C4-2B (cell line): ENCODE measurements around the gene PTPDC1.

Experiments
- ZFX ChIP-seq: fragments of 450-650 bp; IDR thresholded peaks from 2 replicates; pipeline ENCODE4 v1.6.1; 2017
- TF ChIP-seq, protein P1 (sequence below): fragments of 450-650 bp; conservative IDR thresholded peaks from 2 replicates; pipeline ENCODE4 v1.5.1; 2017; ENCODE audit warnings: mild to moderate bottlenecking

DNA sequence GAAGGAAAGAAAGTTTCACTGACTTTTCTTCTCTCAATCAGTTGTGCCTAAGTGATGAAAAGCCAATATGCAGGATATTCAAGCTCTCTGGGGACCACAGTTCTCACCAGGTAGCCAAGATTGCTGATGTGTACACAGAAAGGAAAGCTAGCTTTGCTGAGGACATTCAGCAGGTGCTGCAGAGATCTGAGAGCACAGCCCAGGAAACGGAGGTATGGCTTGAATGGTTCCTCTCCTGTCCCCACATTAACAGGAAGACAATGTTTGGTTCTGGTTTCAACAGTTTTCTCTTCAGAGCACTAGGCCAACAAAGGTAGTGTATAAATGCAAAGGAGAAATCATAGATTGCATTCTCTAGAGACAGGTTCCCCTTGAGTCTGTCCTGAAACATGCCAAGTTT, 69.6 kb downstream of the PTPDC1 start:
- TF ChIP-seq, protein P1, sequence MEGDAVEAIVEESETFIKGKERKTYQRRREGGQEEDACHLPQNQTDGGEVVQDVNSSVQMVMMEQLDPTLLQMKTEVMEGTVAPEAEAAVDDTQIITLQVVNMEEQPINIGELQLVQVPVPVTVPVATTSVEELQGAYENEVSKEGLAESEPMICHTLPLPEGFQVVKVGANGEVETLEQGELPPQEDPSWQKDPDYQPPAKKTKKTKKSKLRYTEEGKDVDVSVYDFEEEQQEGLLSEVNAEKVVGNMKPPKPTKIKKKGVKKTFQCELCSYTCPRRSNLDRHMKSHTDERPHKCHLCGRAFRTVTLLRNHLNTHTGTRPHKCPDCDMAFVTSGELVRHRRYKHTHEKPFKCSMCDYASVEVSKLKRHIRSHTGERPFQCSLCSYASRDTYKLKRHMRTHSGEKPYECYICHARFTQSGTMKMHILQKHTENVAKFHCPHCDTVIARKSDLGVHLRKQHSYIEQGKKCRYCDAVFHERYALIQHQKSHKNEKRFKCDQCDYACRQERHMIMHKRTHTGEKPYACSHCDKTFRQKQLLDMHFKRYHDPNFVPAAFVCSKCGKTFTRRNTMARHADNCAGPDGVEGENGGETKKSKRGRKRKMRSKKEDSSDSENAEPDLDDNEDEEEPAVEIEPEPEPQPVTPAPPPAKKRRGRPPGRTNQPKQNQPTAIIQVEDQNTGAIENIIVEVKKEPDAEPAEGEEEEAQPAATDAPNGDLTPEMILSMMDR, result no peak
- TF ChIP-seq ZFX, result no peak
